GM23338 (cell line): ENCODE results near the gene MFF. TPM values are rescaled to one million over a fixed set of nuclear protein-coding genes. Genes with fewer than 3 reads are reported as not detected.

Experiments used
- ATAC-seq: fragments of 200-7000 bp; cut with Tn5 transposase; 3 replicates; pipeline ENCODE4 v1.9.1; 2020
- DNase-seq: peaks from one replicate; pipeline ENCODE4 v3.0.0-alpha.2; 2015; ENCODE audit warnings: low spot score
- H2AFZ ChIP-seq: fragments of 200-600 bp; sonication (generic); 2 replicates; pipeline ENCODE4 v1.8.0; 2016; ENCODE audit warnings: antibody characterized with exemption, mild to moderate bottlenecking, moderate library complexity
- H3F3A ChIP-seq: fragments of 200-600 bp; sonication (generic); replicated peaks from 2 replicates; pipeline ENCODE4 v1.8.0; 2017; ENCODE audit warnings: antibody characterized with exemption, mixed run types, low read depth
- H3K27ac ChIP-seq: fragments of 200-600 bp; sonication (generic); 2 replicates; pipeline ENCODE4 v1.6.1; 2016; ENCODE audit warnings: low read depth
- H3K27me3 ChIP-seq: fragments of 200-600 bp; sonication (generic); 2 replicates; pipeline ENCODE4 v1.8.0; 2016; ENCODE audit warnings: mild to moderate bottlenecking, mixed run types, moderate library complexity; ENCODE audit not compliant: insufficient read depth
- H3K36me3 ChIP-seq: fragments of 200-600 bp; sonication (generic); 2 replicates; pipeline ENCODE4 v1.8.0; 2016; ENCODE audit warnings: mild to moderate bottlenecking; ENCODE audit not compliant: insufficient read depth
- H3K4me1 ChIP-seq: fragments of 200-600 bp; sonication (generic); 2 replicates; pipeline ENCODE4 v1.8.0; 2016; ENCODE audit warnings: mild to moderate bottlenecking, moderate library complexity; ENCODE audit not compliant: insufficient read depth
- H3K4me2 ChIP-seq: fragments of 200-600 bp; sonication (generic); 2 replicates; pipeline ENCODE4 v1.7.1; 2017; ENCODE audit warnings: mixed run types
- H3K4me3 ChIP-seq: fragments of 200-600 bp; sonication (generic); 2 replicates; pipeline ENCODE4 v1.6.1; 2016; ENCODE audit warnings: mixed run types
- H3K79me2 ChIP-seq: fragments of 200-600 bp; sonication (generic); replicated peaks from 2 replicates; pipeline ENCODE4 v1.8.0; 2017; ENCODE audit warnings: mild to moderate bottlenecking; ENCODE audit not compliant: insufficient read depth
- H3K9me2 ChIP-seq: fragments of 200-600 bp; sonication (generic); 2 replicates; pipeline ENCODE4 v1.8.0; 2017; ENCODE audit not compliant: insufficient read depth
- H4K20me1 ChIP-seq: fragments of 200-600 bp; sonication (generic); replicated peaks from 2 replicates; pipeline ENCODE4 v1.8.0; 2017; ENCODE audit warnings: mild to moderate bottlenecking; ENCODE audit not compliant: insufficient read depth
- H3K27ac Mint-ChIP-seq: 2 replicates; pipeline ENCODE4 v1.8.0; 2020; ENCODE audit warnings: inconsistent platforms, mild to moderate bottlenecking, moderate library complexity, mixed read lengths
- H3K27me3 Mint-ChIP-seq: 3 replicates; pipeline ENCODE4 v1.8.0; 2022; ENCODE audit warnings: low read depth, mild to moderate bottlenecking, moderate library complexity, mixed read lengths, inconsistent platforms; ENCODE audit not compliant: insufficient read depth, poor library complexity
- H3K36me3 Mint-ChIP-seq: 3 replicates; pipeline ENCODE4 v1.8.0; 2021; ENCODE audit warnings: low read depth, mild to moderate bottlenecking, inconsistent platforms, moderate library complexity, mixed read lengths
- H3K4me1 Mint-ChIP-seq: 3 replicates; pipeline ENCODE4 v1.8.0; 2020; ENCODE audit warnings: mild to moderate bottlenecking, inconsistent platforms, mixed read lengths
- H3K4me3 Mint-ChIP-seq: 3 replicates; pipeline ENCODE4 v1.8.0; 2021; ENCODE audit warnings: moderate library complexity, mild to moderate bottlenecking, inconsistent platforms, mixed read lengths
- H3K9me3 Mint-ChIP-seq: 3 replicates; pipeline ENCODE4 v1.8.0; 2020; ENCODE audit warnings: moderate library complexity, mild to moderate bottlenecking, inconsistent platforms, mixed read lengths
- CREB1 ChIP-seq: fragments of 250-450 bp; sonication (Bioruptor Pico); IDR thresholded peaks from 2 replicates; pipeline ENCODE4 v1.5.0; 2020; ENCODE audit warnings: low read depth, mild to moderate bottlenecking, moderate library complexity
- EZH2 ChIP-seq: fragments of 200-600 bp; sonication (generic); IDR thresholded peaks from one replicate; pipeline ENCODE4 v1.8.0; 2017; ENCODE audit warnings: antibody characterized with exemption, mild to moderate bottlenecking, low read depth; ENCODE audit not compliant: unreplicated experiment
- JUNB ChIP-seq: IDR thresholded peaks from one replicate; pipeline ENCODE4 v1.6.1; 2016; ENCODE audit warnings: antibody characterized with exemption; ENCODE audit not compliant: unreplicated experiment
- NANOG ChIP-seq: IDR thresholded peaks from 2 replicates; pipeline ENCODE4 v1.6.1; 2016; ENCODE audit warnings: antibody characterized with exemption, borderline replicate concordance
- ZNF331 ChIP-seq: fragments of 250-450 bp; sonication (Bioruptor Pico); IDR thresholded peaks from 2 replicates; pipeline ENCODE4 v1.5.0; 2020; ENCODE audit warnings: low read depth, mild to moderate bottlenecking, moderate library complexity
- polyA plus RNA-seq: library from polyadenylated mRNA; unstranded; fragments of >200 nt; fragmentation: Nextera tagmentation; extraction: Ambion mirVana; gene quantifications from 2 replicates; pipeline ENCODE4 v1.2.1, GENCODE V29; 2016
- total RNA-seq: library from RNA; depleted of rRNA; stranded (reverse); fragments of >200 nt; shearing (Covaris generic); gene quantifications from 2 replicates; pipeline ENCODE4 v1.2.3, GENCODE V29; 2014
- TF ChIP-seq, protein P1 (sequence below): IDR thresholded peaks from 2 replicates; pipeline ENCODE4 v1.6.1; 2016; ENCODE audit warnings: antibody characterized with exemption
- TF ChIP-seq, protein P2 (sequence below): fragments of 250-450 bp; sonication (Bioruptor Pico); IDR thresholded peaks from 2 replicates; pipeline ENCODE4 v1.5.0; 2020; ENCODE audit warnings: mild to moderate bottlenecking, moderate library complexity
- TF ChIP-seq, protein P3 (sequence below): IDR thresholded peaks from one replicate; pipeline ENCODE4 v1.6.1; 2018; ENCODE audit warnings: antibody characterized with exemption; ENCODE audit not compliant: unreplicated experiment
- TF ChIP-seq, protein P4 (sequence below), 2 experiments: fragments of 200-600 bp in 1 of 2; sonication (generic) in 1 of 2; conservative IDR thresholded peaks; 2 replicates each; pipeline versions ENCODE4 v1.5.1 to v1.6.1; 2016 to 2017; ENCODE audit warnings: antibody characterized with exemption in 2 of 2, low read depth in 2 of 2, mild to moderate bottlenecking in 2 of 2, moderate library complexity in 1 of 2

The MFF gene
- total and polyA plus RNA-seq, 2 experiments from 2014 or later = 112 to 161 TPM

DNA sequence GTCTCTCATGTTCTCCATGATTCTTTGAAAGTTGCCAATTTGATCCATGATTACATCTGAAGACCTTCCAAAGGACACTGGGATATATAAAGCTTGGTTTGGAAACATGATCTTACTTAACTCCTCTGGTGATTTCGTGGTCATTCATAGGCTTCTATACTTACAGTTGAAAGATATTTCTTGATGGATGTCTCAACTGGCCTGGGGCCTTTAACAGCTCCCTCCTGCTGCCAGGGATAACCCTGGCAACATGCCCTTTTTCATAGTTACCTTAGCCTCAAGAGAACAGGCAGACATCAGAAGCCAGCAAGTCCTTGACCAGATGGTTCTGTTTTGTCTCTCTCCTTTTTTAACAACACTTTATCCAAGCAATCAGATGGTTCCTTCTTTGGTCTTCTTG, 23.5 kb upstream of the MFF start:
- H3K9me2 ChIP-seq = 0 out of 2 replicates have a peak, but pooled peaks cover 13% of the 10 kb centered on the region
- no peak overlapping the region for H3K4me3 Mint-ChIP-seq
- H3K27ac ChIP-seq = no peak overlapping the region
- no peak overlapping the region for H2AFZ ChIP-seq
- no peaks in the 10 kb centered on the region for H3K36me3 Mint-ChIP-seq
- H3F3A ChIP-seq = no peaks in the 10 kb centered on the region
- no peaks in the 10 kb centered on the region for H3K4me1 Mint-ChIP-seq
- H3K79me2 ChIP-seq = no peaks in the 10 kb centered on the region
- H3K27me3 ChIP-seq = no peaks in the 10 kb centered on the region
- no peak overlapping the region for H3K4me3 ChIP-seq
- no peak overlapping the region for H3K4me2 ChIP-seq
- H3K27me3 Mint-ChIP-seq = no peaks in the 10 kb centered on the region
- H3K36me3 ChIP-seq = no peaks in the 10 kb centered on the region
- H4K20me1 ChIP-seq = no peaks in the 10 kb centered on the region
- TF ChIP-seq, protein P1, sequence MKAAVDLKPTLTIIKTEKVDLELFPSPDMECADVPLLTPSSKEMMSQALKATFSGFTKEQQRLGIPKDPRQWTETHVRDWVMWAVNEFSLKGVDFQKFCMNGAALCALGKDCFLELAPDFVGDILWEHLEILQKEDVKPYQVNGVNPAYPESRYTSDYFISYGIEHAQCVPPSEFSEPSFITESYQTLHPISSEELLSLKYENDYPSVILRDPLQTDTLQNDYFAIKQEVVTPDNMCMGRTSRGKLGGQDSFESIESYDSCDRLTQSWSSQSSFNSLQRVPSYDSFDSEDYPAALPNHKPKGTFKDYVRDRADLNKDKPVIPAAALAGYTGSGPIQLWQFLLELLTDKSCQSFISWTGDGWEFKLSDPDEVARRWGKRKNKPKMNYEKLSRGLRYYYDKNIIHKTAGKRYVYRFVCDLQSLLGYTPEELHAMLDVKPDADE = no peak
- TF ChIP-seq, protein P2, sequence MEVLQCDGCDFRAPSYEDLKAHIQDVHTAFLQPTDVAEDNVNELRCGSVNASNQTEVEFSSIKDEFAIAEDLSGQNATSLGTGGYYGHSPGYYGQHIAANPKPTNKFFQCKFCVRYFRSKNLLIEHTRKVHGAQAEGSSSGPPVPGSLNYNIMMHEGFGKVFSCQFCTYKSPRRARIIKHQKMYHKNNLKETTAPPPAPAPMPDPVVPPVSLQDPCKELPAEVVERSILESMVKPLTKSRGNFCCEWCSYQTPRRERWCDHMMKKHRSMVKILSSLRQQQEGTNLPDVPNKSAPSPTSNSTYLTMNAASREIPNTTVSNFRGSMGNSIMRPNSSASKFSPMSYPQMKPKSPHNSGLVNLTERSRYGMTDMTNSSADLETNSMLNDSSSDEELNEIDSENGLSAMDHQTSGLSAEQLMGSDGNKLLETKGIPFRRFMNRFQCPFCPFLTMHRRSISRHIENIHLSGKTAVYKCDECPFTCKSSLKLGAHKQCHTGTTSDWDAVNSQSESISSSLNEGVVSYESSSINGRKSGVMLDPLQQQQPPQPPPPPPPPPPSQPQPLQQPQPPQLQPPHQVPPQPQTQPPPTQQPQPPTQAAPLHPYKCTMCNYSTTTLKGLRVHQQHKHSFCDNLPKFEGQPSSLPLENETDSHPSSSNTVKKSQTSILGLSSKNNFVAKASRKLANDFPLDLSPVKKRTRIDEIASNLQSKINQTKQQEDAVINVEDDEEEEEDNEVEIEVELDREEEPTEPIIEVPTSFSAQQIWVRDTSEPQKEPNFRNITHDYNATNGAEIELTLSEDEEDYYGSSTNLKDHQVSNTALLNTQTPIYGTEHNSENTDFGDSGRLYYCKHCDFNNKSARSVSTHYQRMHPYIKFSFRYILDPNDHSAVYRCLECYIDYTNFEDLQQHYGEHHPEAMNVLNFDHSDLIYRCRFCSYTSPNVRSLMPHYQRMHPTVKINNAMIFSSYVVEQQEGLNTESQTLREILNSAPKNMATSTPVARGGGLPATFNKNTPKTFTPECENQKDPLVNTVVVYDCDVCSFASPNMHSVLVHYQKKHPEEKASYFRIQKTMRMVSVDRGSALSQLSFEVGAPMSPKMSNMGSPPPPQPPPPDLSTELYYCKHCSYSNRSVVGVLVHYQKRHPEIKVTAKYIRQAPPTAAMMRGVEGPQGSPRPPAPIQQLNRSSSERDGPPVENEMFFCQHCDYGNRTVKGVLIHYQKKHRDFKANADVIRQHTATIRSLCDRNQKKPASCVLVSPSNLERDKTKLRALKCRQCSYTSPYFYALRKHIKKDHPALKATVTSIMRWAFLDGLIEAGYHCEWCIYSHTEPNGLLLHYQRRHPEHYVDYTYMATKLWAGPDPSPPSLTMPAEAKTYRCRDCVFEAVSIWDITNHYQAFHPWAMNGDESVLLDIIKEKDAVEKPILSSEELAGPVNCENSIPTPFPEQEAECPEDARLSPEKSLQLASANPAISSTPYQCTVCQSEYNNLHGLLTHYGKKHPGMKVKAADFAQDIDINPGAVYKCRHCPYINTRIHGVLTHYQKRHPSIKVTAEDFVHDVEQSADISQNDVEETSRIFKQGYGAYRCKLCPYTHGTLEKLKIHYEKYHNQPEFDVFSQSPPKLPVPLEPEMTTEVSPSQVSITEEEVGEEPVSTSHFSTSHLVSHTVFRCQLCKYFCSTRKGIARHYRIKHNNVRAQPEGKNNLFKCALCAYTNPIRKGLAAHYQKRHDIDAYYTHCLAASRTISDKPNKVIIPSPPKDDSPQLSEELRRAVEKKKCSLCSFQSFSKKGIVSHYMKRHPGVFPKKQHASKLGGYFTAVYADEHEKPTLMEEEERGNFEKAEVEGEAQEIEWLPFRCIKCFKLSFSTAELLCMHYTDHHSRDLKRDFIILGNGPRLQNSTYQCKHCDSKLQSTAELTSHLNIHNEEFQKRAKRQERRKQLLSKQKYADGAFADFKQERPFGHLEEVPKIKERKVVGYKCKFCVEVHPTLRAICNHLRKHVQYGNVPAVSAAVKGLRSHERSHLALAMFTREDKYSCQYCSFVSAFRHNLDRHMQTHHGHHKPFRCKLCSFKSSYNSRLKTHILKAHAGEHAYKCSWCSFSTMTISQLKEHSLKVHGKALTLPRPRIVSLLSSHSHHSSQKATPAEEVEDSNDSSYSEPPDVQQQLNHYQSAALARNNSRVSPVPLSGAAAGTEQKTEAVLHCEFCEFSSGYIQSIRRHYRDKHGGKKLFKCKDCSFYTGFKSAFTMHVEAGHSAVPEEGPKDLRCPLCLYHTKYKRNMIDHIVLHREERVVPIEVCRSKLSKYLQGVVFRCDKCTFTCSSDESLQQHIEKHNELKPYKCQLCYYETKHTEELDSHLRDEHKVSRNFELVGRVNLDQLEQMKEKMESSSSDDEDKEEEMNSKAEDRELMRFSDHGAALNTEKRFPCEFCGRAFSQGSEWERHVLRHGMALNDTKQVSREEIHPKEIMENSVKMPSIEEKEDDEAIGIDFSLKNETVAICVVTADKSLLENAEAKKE (CRISPR knock-in tag) = no peak
- TF ChIP-seq, protein P3, sequence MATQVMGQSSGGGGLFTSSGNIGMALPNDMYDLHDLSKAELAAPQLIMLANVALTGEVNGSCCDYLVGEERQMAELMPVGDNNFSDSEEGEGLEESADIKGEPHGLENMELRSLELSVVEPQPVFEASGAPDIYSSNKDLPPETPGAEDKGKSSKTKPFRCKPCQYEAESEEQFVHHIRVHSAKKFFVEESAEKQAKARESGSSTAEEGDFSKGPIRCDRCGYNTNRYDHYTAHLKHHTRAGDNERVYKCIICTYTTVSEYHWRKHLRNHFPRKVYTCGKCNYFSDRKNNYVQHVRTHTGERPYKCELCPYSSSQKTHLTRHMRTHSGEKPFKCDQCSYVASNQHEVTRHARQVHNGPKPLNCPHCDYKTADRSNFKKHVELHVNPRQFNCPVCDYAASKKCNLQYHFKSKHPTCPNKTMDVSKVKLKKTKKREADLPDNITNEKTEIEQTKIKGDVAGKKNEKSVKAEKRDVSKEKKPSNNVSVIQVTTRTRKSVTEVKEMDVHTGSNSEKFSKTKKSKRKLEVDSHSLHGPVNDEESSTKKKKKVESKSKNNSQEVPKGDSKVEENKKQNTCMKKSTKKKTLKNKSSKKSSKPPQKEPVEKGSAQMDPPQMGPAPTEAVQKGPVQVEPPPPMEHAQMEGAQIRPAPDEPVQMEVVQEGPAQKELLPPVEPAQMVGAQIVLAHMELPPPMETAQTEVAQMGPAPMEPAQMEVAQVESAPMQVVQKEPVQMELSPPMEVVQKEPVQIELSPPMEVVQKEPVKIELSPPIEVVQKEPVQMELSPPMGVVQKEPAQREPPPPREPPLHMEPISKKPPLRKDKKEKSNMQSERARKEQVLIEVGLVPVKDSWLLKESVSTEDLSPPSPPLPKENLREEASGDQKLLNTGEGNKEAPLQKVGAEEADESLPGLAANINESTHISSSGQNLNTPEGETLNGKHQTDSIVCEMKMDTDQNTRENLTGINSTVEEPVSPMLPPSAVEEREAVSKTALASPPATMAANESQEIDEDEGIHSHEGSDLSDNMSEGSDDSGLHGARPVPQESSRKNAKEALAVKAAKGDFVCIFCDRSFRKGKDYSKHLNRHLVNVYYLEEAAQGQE = no peak
- TF ChIP-seq EZH2 (no peak), NANOG (no peak), CREB1 (CRISPR knock-in tag) (no peak), ZNF331 (CRISPR knock-in tag) (no peak), JUNB (no peak)
- TF ChIP-seq, protein P4, sequence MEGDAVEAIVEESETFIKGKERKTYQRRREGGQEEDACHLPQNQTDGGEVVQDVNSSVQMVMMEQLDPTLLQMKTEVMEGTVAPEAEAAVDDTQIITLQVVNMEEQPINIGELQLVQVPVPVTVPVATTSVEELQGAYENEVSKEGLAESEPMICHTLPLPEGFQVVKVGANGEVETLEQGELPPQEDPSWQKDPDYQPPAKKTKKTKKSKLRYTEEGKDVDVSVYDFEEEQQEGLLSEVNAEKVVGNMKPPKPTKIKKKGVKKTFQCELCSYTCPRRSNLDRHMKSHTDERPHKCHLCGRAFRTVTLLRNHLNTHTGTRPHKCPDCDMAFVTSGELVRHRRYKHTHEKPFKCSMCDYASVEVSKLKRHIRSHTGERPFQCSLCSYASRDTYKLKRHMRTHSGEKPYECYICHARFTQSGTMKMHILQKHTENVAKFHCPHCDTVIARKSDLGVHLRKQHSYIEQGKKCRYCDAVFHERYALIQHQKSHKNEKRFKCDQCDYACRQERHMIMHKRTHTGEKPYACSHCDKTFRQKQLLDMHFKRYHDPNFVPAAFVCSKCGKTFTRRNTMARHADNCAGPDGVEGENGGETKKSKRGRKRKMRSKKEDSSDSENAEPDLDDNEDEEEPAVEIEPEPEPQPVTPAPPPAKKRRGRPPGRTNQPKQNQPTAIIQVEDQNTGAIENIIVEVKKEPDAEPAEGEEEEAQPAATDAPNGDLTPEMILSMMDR (conservative IDR thresholded peaks at IDR 0.05; ENCODE audit: low read depth in 2 of 2) = no peak
- ATAC-seq = no peak
- H3K9me3 Mint-ChIP-seq = no peaks in the 10 kb centered on the region
- no peak for DNase-seq
- no peak overlapping the region for H3K27ac Mint-ChIP-seq
- no peaks in the 10 kb centered on the region for H3K4me1 ChIP-seq
